SK-N-SH (cell line): ENCODE data around the gene GRK3. TPM values are rescaled to one million over a fixed set of nuclear protein-coding genes. Genes with fewer than 3 reads are reported as not detected.
"Not testable (repeated sequence)": the region's sequence is repeated elsewhere in the genome, so short reads cannot be mapped to it uniquely, and the experiment has no call there.

ENCODE experiments used
- CTCF ChIA-PET: fragments of 300-600, 350-600 bp; formaldehyde crosslinking; extraction: SDS; loops from one replicate; lab custom pipeline; 2021; lab: Yijun Ruan, JAX
- POLR2A ChIA-PET: fragments of 350-600 bp; sonication (Branson Sonifier 250); formaldehyde crosslinking; extraction: SDS; loops from one replicate; lab custom pipeline; 2020; ENCODE audit warnings: antibody characterized with exemption, inconsistent platforms; lab: Yijun Ruan, JAX
- DNase-seq: peaks from one replicate; pipeline ENCODE4 v3.0.0; 2012
- H2AFZ ChIP-seq: fragments of 200-600 bp; sonication (generic); 2 replicates; pipeline ENCODE4 v1.8.1; 2016; ENCODE audit warnings: antibody characterized with exemption, mild to moderate bottlenecking, low read depth
- H3F3A ChIP-seq: fragments of 200-600 bp; sonication (generic); replicated peaks from 2 replicates; pipeline ENCODE3; 2016; ENCODE audit warnings: antibody characterized with exemption, mild to moderate bottlenecking; ENCODE audit not compliant: insufficient read depth
- H3K27ac ChIP-seq, 2 experiments: fragments of 200-500 bp in 1 of 2; fragments of 200-600 bp in 1 of 2; sonication (Bioruptor generic) in 1 of 2; sonication (generic), shearing (Covaris generic) in 1 of 2; 2 replicates each; pipeline versions ENCODE4 v1.5.1 to v1.6.1; 2014 to 2016; ENCODE audit warnings: low read depth in 2 of 2, inconsistent platforms in 1 of 2, low read length in 1 of 2, mild to moderate bottlenecking in 1 of 2, mixed read lengths in 1 of 2
- H3K27me3 ChIP-seq: fragments of 200-600 bp; sonication (generic), shearing (Covaris generic); 2 replicates; pipeline ENCODE4 v1.6.1; 2016; ENCODE audit warnings: mixed run types; ENCODE audit not compliant: insufficient read depth
- H3K36me3 ChIP-seq, 2 experiments: fragments of 200-500 bp in 1 of 2; fragments of 200-600 bp in 1 of 2; sonication (Bioruptor generic) in 1 of 2; sonication (generic) in 1 of 2; replicated peaks in 1 of 2; 2 replicates each; pipeline versions ENCODE3 to v1.5.1; 2014 to 2016; ENCODE audit warnings: low read length in 1 of 2, mild to moderate bottlenecking in 1 of 2; ENCODE audit not compliant: insufficient read depth in 2 of 2, control insufficient read depth in 1 of 2
- H3K4me1 ChIP-seq, 2 experiments: fragments of 200-500 bp in 1 of 2; fragments of 200-600 bp in 1 of 2; sonication (Bioruptor generic) in 1 of 2; sonication (generic), shearing (Covaris generic) in 1 of 2; 2 replicates each; pipeline versions ENCODE4 v1.5.1 to v1.6.1; 2014 to 2016; ENCODE audit warnings: low read depth in 1 of 2, low read length in 1 of 2, mixed run types in 1 of 2; ENCODE audit not compliant: insufficient read depth in 2 of 2, control insufficient read depth in 1 of 2
- H3K4me2 ChIP-seq: fragments of 200-600 bp; sonication (generic), shearing (Covaris generic); 2 replicates; pipeline ENCODE4 v1.6.1; 2017; ENCODE audit warnings: mixed run types
- H3K4me3 ChIP-seq, 2 experiments: fragments of 200-500 bp in 1 of 2; fragments of 200-600 bp in 1 of 2; sonication (Bioruptor generic) in 1 of 2; sonication (generic), shearing (Covaris generic) in 1 of 2; 2 replicates each; pipeline versions ENCODE4 v1.5.1 to v1.8.1; 2014 to 2016; ENCODE audit warnings: low read depth in 2 of 2, inconsistent platforms in 1 of 2, low read length in 1 of 2, mild to moderate bottlenecking in 1 of 2, mixed read lengths in 1 of 2, moderate library complexity in 1 of 2
- H3K79me2 ChIP-seq: fragments of 200-600 bp; sonication (generic); 2 replicates; pipeline ENCODE4 v1.8.1; 2017; ENCODE audit warnings: mild to moderate bottlenecking; ENCODE audit not compliant: insufficient read depth
- H3K9ac ChIP-seq: fragments of 200-600 bp; sonication (generic); 2 replicates; pipeline ENCODE4 v1.6.1; 2017; ENCODE audit warnings: mixed run types
- H3K9me2 ChIP-seq: fragments of 200-600 bp; sonication (generic); 2 replicates; pipeline ENCODE4 v1.6.1; 2017; ENCODE audit warnings: mixed run types
- H3K9me3 ChIP-seq: fragments of 200-600 bp; sonication (generic); 2 replicates; pipeline ENCODE4 v1.6.1; 2017; ENCODE audit warnings: mixed run types, mild to moderate bottlenecking, moderate library complexity
- H4K20me1 ChIP-seq: fragments of 200-600 bp; sonication (generic); 2 replicates; pipeline ENCODE4 v1.6.1; 2017; ENCODE audit warnings: mild to moderate bottlenecking, mixed run types; ENCODE audit not compliant: insufficient read depth
- CTCF ChIP-seq: fragments of 200-600 bp; sonication (generic); IDR thresholded peaks from 2 replicates; pipeline ENCODE4 v1.6.1; 2017; ENCODE audit warnings: antibody characterized with exemption, mild to moderate bottlenecking, moderate library complexity
- EP300 ChIP-seq, 2 experiments: IDR thresholded peaks; 2 replicates each; pipeline versions ENCODE4 v1.4.0 to v1.6.1; 2012; ENCODE audit warnings: borderline replicate concordance in 1 of 2, low read depth in 1 of 2, low read length in 1 of 2
- FOSL2 ChIP-seq: IDR thresholded peaks from 2 replicates; pipeline ENCODE4 v1.4.0; 2012; ENCODE audit warnings: low read depth, mild to moderate bottlenecking, moderate library complexity, borderline replicate concordance
- FOXJ3 ChIP-seq: sonication (generic); formaldehyde crosslinking; IDR thresholded peaks from 2 replicates; pipeline ENCODE4 v1.5.1; 2020; ENCODE audit warnings: mild to moderate bottlenecking, missing genetic modification reagents
- JUND ChIP-seq: IDR thresholded peaks from 2 replicates; pipeline ENCODE4 v1.4.0; 2012
- RCOR1 ChIP-seq: fragments of 150-350 bp; IDR thresholded peaks from 2 replicates; pipeline ENCODE4 v1.6.1; 2017; ENCODE audit warnings: antibody characterized with exemption, low read length
- RFX5 ChIP-seq: IDR thresholded peaks from 2 replicates; pipeline ENCODE4 v1.6.1; 2012; ENCODE audit warnings: mild to moderate bottlenecking, improper control_type of control experiment, low read length
- TAF1 ChIP-seq: IDR thresholded peaks from 2 replicates; pipeline ENCODE4 v1.6.1; 2012; ENCODE audit warnings: low read depth, mild to moderate bottlenecking, low read length, moderate library complexity, borderline replicate concordance
- TCF12 ChIP-seq: IDR thresholded peaks from 2 replicates; pipeline ENCODE4 v1.4.0; 2012
- TEAD4 ChIP-seq: IDR thresholded peaks from 2 replicates; pipeline ENCODE4 v1.4.0; 2012; ENCODE audit warnings: mild to moderate bottlenecking, borderline replicate concordance; ENCODE audit not compliant: insufficient read depth
- WGBS: methylation state at CpG from one replicate; pipeline ENCODE4 v1.1.6; 2017; ENCODE audit warnings: low lambda C conversion rate; 5-methylcytosine and 5-hydroxymethylcytosine counted together
- polyA plus RNA-seq, 3 experiments: library from polyadenylated mRNA; depleted of rRNA; stranded (reverse); fragments of >200 nt; gene quantifications; 2 replicates each; pipeline ENCODE4 v1.2.3, GENCODE V29; 2012
- TF ChIP-seq, protein P1 (sequence below): IDR thresholded peaks from 2 replicates; pipeline ENCODE4 v1.4.0; 2012; ENCODE audit warnings: low read depth

GRK3 gene
- polyA plus RNA-seq, 1 of the 3 experiments (the other 2 are of a cell fraction): 1.3 TPM

- H3K27me3 ChIP-seq, H4K20me1 ChIP-seq, H3K79me2 ChIP-seq, H3K4me2 ChIP-seq, POLR2A ChIA-PET, DNase-seq, H2AFZ ChIP-seq, H3K27ac ChIP-seq, H3K4me1 ChIP-seq, H3K9me2 ChIP-seq, H3K4me3 ChIP-seq, H3F3A ChIP-seq, CTCF ChIA-PET, H3K9me3 ChIP-seq, H3K36me3 ChIP-seq, H3K9ac ChIP-seq: not testable (repeated sequence)
- 56% methylated on average over 4 of the region's 4 CpGs for WGBS
These were observed 25.2 kb downstream of the GRK3 start for GRCh38 chr22:25589664-25590063.

DNA sequence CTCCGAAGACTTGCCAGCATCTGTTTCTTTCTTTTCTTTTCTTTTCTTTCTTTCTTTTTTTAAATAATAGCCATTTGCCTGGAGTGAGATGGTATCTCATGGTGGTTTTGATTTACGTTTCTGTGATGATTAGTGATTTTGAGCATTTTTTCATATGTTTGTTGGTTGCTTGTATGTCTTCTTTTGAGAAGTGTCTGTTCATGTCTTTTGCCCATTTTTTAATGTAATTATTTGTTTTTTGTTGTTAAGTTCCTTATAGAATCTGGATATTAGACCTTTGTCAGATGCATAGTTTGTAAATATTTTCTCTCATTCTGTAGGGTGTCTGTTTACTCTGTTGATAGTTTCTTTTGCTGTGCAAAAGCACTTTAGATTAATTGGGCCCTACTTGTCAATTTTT is 28.8 kb downstream of the GRK3 start:
- H3K4me3 ChIP-seq, H3K27me3 ChIP-seq, H3K4me1 ChIP-seq, H3K9me3 ChIP-seq, H3K9ac ChIP-seq, H3F3A ChIP-seq, H3K4me2 ChIP-seq, H3K79me2 ChIP-seq, H2AFZ ChIP-seq, H3K27ac ChIP-seq, H3K36me3 ChIP-seq, H3K9me2 ChIP-seq, POLR2A ChIA-PET, DNase-seq, H4K20me1 ChIP-seq: not testable (repeated sequence)
- WGBS: 61% methylated on average over 2 of the region's 2 CpGs
- CTCF ChIA-PET: interaction anchor here (0.5 to 1.0 kb wide), 2 partner anchors 119 to 611 kb away, joined by 3 read pairs; no protein-coding TSS in a partner anchor

GRCh38 chr22:25598609-25599008 is 34.1 kb downstream of the GRK3 start:
- CTCF ChIA-PET: interaction anchor here (1.1 kb wide), 1 partner anchor 55 kb away, joined by 3 read pairs; no protein-coding TSS in a partner anchor
- H3K4me1 ChIP-seq: no peaks in the 10 kb centered on the region
- H3K27ac ChIP-seq: no peak overlapping the region

More at GRCh38 chr22:25598609-25599008, 34.1 kb downstream of the GRK3 start:
- POLR2A ChIA-PET: no interaction called here
- H4K20me1 ChIP-seq: no peaks in the 10 kb centered on the region
- no peak overlapping the region for H3K4me2 ChIP-seq
- H2AFZ ChIP-seq: no peak overlapping the region
- H3K9me3 ChIP-seq: no peaks in the 10 kb centered on the region
- H3K27me3 ChIP-seq: no peaks in the 10 kb centered on the region
- H3K36me3 ChIP-seq: peaks cover 0 to 3% of the 10 kb centered on the region in 2 experiments
- no peaks in the 10 kb centered on the region for H3F3A ChIP-seq
- H3K4me3 ChIP-seq: no peak overlapping the region
- no peak overlapping the region for H3K9ac ChIP-seq
- WGBS: 78% methylated on average over 1 of the region's 1 CpG
- H3K79me2 ChIP-seq: no peaks in the 10 kb centered on the region
- H3K9me2 ChIP-seq: no peaks in the 10 kb centered on the region
- TF ChIP-seq RFX5 (no peak), FOSL2 (no peak), EP300 (IDR thresholded peaks at IDR 0.05; ENCODE audit: borderline replicate concordance in 1 of 2, low read depth in 1 of 2, low read length in 1 of 2) (no peak), TCF12 (no peak), CTCF (no peak), FOXJ3 (no peak), JUND (no peak), TAF1 (no peak), RCOR1 (no peak), TEAD4 (no peak)
- TF ChIP-seq, protein P1, sequence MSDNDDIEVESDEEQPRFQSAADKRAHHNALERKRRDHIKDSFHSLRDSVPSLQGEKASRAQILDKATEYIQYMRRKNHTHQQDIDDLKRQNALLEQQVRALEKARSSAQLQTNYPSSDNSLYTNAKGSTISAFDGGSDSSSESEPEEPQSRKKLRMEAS: no peak
- no peak for DNase-seq
